Neural crest cell (in vitro differentiated cells): ENCODE measurements around the gene CRIP1. TPM values are rescaled to one million over a fixed set of nuclear protein-coding genes. Genes with fewer than 3 reads are reported as not detected.
A peak's percentile ranks its signal among the peaks of the same experiment; 100 is the strongest.

Experiments used
- DNase-seq: peaks from one replicate; pipeline ENCODE4 v3.0.0; 2021; ENCODE audit warnings: low read depth, mixed read lengths, low spot score
- H3K27ac Mint-ChIP-seq: one replicate; pipeline ENCODE4 v1.8.0; 2021; ENCODE audit warnings: mild to moderate bottlenecking, mixed read lengths; ENCODE audit not compliant: unreplicated experiment
- H3K27me3 Mint-ChIP-seq: 2 replicates; pipeline ENCODE4 v1.8.0; 2021; ENCODE audit warnings: low read depth, mild to moderate bottlenecking, mixed read lengths
- H3K36me3 Mint-ChIP-seq: 2 replicates; pipeline ENCODE4 v1.8.0; 2021; ENCODE audit warnings: low read depth, mild to moderate bottlenecking, mixed read lengths
- H3K4me1 Mint-ChIP-seq: 2 replicates; pipeline ENCODE4 v1.8.0; 2021; ENCODE audit warnings: mixed read lengths
- H3K4me3 Mint-ChIP-seq: one replicate; pipeline ENCODE4 v1.8.0; 2021; ENCODE audit warnings: mild to moderate bottlenecking, mixed read lengths
- H3K9me3 Mint-ChIP-seq: 2 replicates; pipeline ENCODE4 v1.8.0; 2021; ENCODE audit warnings: mixed read lengths
- total RNA-seq: library from RNA; stranded (reverse); gene quantifications from 2 replicates; pipeline ENCODE4 v1.2.1, GENCODE V29; 2021
- TF ChIP-seq, protein P1 (sequence below): fragments of 200-600 bp; sonication (generic); conservative IDR thresholded peaks from 2 replicates; pipeline ENCODE4 v1.5.0; 2021; ENCODE audit warnings: antibody characterized with exemption, mild to moderate bottlenecking

CRIP1 gene
- total RNA-seq, 1 donor from 2014 or later: 4.8 TPM

DNA sequence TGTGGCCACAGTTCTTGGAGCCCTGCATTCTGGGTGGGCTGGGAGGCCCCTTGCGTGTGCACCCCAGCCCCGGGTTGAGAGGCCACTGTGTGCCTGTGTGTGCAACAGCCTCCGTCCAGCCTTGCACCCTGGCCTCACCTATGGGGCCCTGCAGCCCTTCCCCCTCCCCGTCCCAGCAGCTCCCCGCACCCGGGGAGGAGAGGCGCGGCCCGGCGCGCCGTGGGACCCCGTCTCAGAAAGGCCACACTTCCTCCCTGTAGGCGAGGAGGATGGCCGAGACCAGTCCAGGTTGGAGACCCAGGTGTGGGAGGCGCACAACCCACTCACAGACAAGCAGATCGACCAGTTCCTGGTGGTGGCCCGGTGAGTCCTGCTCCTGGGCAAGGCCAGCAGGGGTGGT lies 28.7 kb upstream of the CRIP1 start:
- TF ChIP-seq, protein P1, sequence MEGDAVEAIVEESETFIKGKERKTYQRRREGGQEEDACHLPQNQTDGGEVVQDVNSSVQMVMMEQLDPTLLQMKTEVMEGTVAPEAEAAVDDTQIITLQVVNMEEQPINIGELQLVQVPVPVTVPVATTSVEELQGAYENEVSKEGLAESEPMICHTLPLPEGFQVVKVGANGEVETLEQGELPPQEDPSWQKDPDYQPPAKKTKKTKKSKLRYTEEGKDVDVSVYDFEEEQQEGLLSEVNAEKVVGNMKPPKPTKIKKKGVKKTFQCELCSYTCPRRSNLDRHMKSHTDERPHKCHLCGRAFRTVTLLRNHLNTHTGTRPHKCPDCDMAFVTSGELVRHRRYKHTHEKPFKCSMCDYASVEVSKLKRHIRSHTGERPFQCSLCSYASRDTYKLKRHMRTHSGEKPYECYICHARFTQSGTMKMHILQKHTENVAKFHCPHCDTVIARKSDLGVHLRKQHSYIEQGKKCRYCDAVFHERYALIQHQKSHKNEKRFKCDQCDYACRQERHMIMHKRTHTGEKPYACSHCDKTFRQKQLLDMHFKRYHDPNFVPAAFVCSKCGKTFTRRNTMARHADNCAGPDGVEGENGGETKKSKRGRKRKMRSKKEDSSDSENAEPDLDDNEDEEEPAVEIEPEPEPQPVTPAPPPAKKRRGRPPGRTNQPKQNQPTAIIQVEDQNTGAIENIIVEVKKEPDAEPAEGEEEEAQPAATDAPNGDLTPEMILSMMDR: no peak
- peaks cover 3% of the 10 kb centered on the region for H3K36me3 Mint-ChIP-seq
- H3K4me1 Mint-ChIP-seq: no peaks in the 10 kb centered on the region
- H3K27me3 Mint-ChIP-seq: no peaks in the 10 kb centered on the region
- H3K27ac Mint-ChIP-seq: no peak overlapping the region
- H3K9me3 Mint-ChIP-seq: no peaks in the 10 kb centered on the region
- no peak overlapping the region for H3K4me3 Mint-ChIP-seq
- no peak for DNase-seq

DNA sequence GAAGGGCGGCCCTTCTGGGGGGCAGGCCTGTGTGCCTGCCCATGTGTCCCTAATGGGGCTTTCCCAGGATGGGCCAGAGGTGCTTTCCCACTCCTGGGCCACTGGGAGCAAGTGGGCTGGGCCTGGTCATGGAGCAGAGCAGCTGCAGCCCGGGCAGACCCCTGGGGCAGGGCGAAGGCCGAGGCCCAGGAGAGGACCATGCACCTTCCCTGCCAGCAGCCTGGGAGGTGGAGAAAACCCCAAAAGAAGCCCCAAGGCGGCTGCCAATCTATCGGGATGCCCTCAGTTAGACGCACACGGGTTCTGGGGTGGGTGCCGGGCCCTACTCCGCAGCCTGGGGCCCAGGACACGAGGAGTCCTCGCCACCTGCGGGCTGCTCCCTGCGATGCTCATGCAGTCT lies 28.1 kb upstream of the CRIP1 start:
- TF ChIP-seq, protein P1: no peak
- Mint-ChIP-seq H3K9me3 (no peaks in the 10 kb centered on the region), H3K27me3 (no peaks in the 10 kb centered on the region), H3K36me3 (no peaks in the 10 kb centered on the region), H3K27ac (no peak overlapping the region), H3K4me3 (no peak overlapping the region), H3K4me1 (no peaks in the 10 kb centered on the region)
- no peak for DNase-seq

DNA sequence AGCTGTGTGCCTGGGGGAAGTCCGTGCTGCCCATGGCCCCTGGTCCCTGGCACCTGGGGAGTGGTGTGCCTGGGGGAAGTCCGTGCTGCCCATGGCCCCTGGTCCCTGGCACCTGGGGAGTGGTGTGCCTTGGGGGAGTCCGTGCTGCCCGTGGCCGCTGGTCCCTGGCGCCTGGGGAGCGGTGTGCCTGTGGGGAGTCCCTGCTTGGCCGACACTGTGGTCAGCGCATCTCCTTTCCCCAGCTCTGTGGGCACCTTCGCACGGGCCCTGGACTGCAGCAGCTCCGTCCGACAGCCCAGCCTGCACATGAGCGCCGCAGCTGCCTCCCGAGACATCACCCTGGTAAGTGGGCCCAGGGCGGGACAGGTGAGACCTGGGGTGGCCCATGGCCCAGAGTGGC lies 26.6 kb upstream of the CRIP1 start:
- H3K27ac Mint-ChIP-seq: no peak overlapping the region
- H3K36me3 Mint-ChIP-seq: no peaks in the 10 kb centered on the region
- no peaks in the 10 kb centered on the region for H3K4me1 Mint-ChIP-seq
- no peaks in the 10 kb centered on the region for H3K9me3 Mint-ChIP-seq
- H3K27me3 Mint-ChIP-seq: no peaks in the 10 kb centered on the region
- DNase-seq: no peak
- H3K4me3 Mint-ChIP-seq: no peak overlapping the region
- TF ChIP-seq, protein P1: no peak

DNA sequence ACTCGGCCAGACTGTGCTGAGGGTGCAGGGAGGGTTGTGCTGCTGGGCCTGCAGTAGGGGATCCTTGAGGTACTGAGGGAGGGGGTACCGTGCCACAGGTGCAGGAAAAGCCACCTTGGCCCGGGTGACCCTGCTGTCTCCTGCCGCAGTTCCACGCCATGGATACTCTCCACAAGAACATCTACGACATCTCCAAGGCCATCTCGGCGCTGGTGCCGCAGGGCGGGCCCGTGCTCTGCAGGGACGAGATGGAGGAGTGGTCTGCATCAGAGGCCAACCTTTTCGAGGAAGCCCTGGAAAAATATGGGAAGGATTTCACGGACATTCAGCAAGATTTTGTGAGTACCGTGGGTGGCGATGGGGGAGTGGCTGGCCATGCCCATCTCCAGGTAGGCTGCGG lies 26.1 kb upstream of the CRIP1 start:
- TF ChIP-seq, protein P1: no peak
- DNase-seq: no peak
- Mint-ChIP-seq H3K27ac (no peak overlapping the region), H3K27me3 (no peaks in the 10 kb centered on the region), H3K36me3 (no peaks in the 10 kb centered on the region), H3K4me1 (no peaks in the 10 kb centered on the region), H3K9me3 (no peaks in the 10 kb centered on the region), H3K4me3 (no peak overlapping the region)

DNA sequence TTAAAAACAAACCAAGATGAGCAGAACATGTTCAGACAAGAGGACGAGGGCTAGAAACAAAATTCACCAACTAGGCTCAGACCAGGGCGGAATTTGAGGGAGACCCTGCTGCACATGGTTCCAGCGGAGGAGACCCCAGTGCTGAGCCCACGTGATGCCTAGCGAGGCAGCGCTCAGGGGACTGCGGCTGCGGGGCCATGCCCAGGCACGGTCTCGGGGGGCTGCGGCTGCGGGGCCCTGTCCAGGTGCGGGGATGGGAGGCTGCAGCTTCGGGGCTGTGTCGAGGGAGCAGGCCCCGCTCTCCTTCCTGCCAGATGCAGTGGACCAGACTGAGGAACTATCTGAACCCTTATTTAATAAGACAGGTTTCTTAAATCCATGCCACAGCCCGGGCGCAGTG lies 24.8 kb upstream of the CRIP1 start:
- no peaks in the 10 kb centered on the region for H3K36me3 Mint-ChIP-seq

More for the DNA sequence above, 24.8 kb upstream of the CRIP1 start:
- H3K27ac Mint-ChIP-seq: no peak overlapping the region
- H3K27me3 Mint-ChIP-seq: no peaks in the 10 kb centered on the region
- no peaks in the 10 kb centered on the region for H3K9me3 Mint-ChIP-seq
- H3K4me3 Mint-ChIP-seq: peak overlapping the region; percentile 57
- DNase-seq: no peak
- no peaks in the 10 kb centered on the region for H3K4me1 Mint-ChIP-seq
- TF ChIP-seq, protein P1: no peak
